Lung (tissue), 12 donors: ENCODE measurements around the gene PDF. TPM values are rescaled to one million over a fixed set of nuclear protein-coding genes. Genes with fewer than 3 reads are reported as not detected.

Source experiments
- ATAC-seq: fragments of 200-7000 bp; cut with Tn5 transposase; one replicate; pipeline ENCODE4 v1.9.1; 2020; ENCODE audit warnings: moderate number of reproducible peaks; ENCODE audit not compliant: insufficient read depth, low FRiP score
- DNase-seq, 3 donors: peaks; one replicate each; pipeline ENCODE4 v3.0.0-alpha.2; 2013 to 2017
- H3K27ac ChIP-seq, 2 donors: one replicate each; pipeline ENCODE4 v1.5.1; 2013; ENCODE audit warnings: mild to moderate bottlenecking in 2 of 2, moderate library complexity in 2 of 2, control low read depth in 1 of 2, inconsistent platforms in 1 of 2, low read depth in 1 of 2, low read length in 1 of 2
- H3K27me3 ChIP-seq, 3 donors: one replicate each; pipeline ENCODE4 v1.5.1; 2013; ENCODE audit warnings: low read length in 2 of 3; ENCODE audit not compliant: control insufficient read depth in 3 of 3, insufficient read depth in 3 of 3
- H3K36me3 ChIP-seq, 4 donors: one replicate each; pipeline ENCODE4 v1.5.1; 2013; ENCODE audit warnings: low read length in 4 of 4, mild to moderate bottlenecking in 1 of 4, moderate library complexity in 1 of 4; ENCODE audit not compliant: control insufficient read depth in 4 of 4, insufficient read depth in 4 of 4
- H3K4me1 ChIP-seq, 5 donors: one replicate each; pipeline ENCODE4 v1.5.1; 2013; ENCODE audit warnings: low read length in 5 of 5, mild to moderate bottlenecking in 2 of 5, moderate library complexity in 1 of 5; ENCODE audit not compliant: control insufficient read depth in 5 of 5, insufficient read depth in 5 of 5
- H3K4me3 ChIP-seq: one replicate; pipeline ENCODE4 v1.5.1; 2013; ENCODE audit warnings: mild to moderate bottlenecking, control low read depth, moderate library complexity
- H3K9ac ChIP-seq, 2 donors: one replicate each; pipeline ENCODE4 v1.5.1; 2013; ENCODE audit warnings: low read length in 2 of 2, control low read depth in 1 of 2; ENCODE audit not compliant: insufficient read depth in 1 of 2
- H3K9me3 ChIP-seq, 4 donors: one replicate each; pipeline ENCODE4 v1.5.1; 2013; ENCODE audit warnings: low read length in 3 of 4, mild to moderate bottlenecking in 1 of 4, moderate library complexity in 1 of 4; ENCODE audit not compliant: control insufficient read depth in 4 of 4, insufficient read depth in 3 of 4
- WGBS, 2 donors: extraction: QIAGEN DNeasy Blood & Tissue Kit; methylation state at CpG; one replicate each; pipeline ENCODE4 v1.1.7; 2013; 5-methylcytosine and 5-hydroxymethylcytosine counted together
- polyA plus RNA-seq, 2 donors: library from polyadenylated mRNA; stranded (reverse); fragments of 200-250 nt; gene quantifications; one replicate each; pipeline ENCODE4 v1.2.1, GENCODE V29; 2013
- total RNA-seq, 2 donors: library from RNA; depleted of rRNA in 1 of 2; stranded (reverse); fragments of >200 nt in 1 of 2; gene quantifications; one replicate each; pipeline ENCODE4 v1.2.1, GENCODE V29; 2014 to 2021
- TF ChIP-seq, protein P1 (sequence below): IDR thresholded peaks from 2 replicates; pipeline ENCODE4 v1.5.1; 2012; ENCODE audit warnings: mild to moderate bottlenecking; ENCODE audit errors: control extremely low read depth, extremely low read depth
- donor health status: control.
- donor health status: control.
- donor health status: Bipolar disorder and iron deficiency.
- donor health status: healthy.
- donor health status: DM: yes; HTN: yes; CAD: no.

The PDF gene
- total and polyA plus RNA-seq, 4 donors, result 6.0 to 16.6 (median 9.1) TPM

- no peak for ATAC-seq
- peaks cover 46 to 49% (median 47%) of the 10 kb centered on the region in 4 donors for H3K36me3 ChIP-seq
- 50 to 74% methylated on average over 7 of the region's 7 CpGs for WGBS, 2 donors
Measured at GRCh38 chr16:69367980-69368379, 37.6 kb upstream of the PDF start.

GRCh38 chr16:69366431-69366830, 36.0 kb upstream of the PDF start:
- TF ChIP-seq, protein P1, sequence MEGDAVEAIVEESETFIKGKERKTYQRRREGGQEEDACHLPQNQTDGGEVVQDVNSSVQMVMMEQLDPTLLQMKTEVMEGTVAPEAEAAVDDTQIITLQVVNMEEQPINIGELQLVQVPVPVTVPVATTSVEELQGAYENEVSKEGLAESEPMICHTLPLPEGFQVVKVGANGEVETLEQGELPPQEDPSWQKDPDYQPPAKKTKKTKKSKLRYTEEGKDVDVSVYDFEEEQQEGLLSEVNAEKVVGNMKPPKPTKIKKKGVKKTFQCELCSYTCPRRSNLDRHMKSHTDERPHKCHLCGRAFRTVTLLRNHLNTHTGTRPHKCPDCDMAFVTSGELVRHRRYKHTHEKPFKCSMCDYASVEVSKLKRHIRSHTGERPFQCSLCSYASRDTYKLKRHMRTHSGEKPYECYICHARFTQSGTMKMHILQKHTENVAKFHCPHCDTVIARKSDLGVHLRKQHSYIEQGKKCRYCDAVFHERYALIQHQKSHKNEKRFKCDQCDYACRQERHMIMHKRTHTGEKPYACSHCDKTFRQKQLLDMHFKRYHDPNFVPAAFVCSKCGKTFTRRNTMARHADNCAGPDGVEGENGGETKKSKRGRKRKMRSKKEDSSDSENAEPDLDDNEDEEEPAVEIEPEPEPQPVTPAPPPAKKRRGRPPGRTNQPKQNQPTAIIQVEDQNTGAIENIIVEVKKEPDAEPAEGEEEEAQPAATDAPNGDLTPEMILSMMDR, result no peak
- Histone ChIP-seq H3K9ac (no peak overlapping the region), H3K36me3 (peaks cover 37 to 47% (median 44%) of the 10 kb centered on the region in 4 donors), H3K9me3 (no peaks in the 10 kb centered on the region), H3K4me3 (no peak overlapping the region), H3K27ac (no peak overlapping the region), H3K4me1 (peaks cover 0 to 3% (median 0%) of the 10 kb centered on the region in 5 donors), H3K27me3 (no peaks in the 10 kb centered on the region)
- ATAC-seq (no peak), DNase-seq (no peak)
- WGBS, 2 donors, result 92 to 97% methylated on average over 7 of the region's 7 CpGs

More at GRCh38 chr16:69367980-69368379, 37.6 kb upstream of the PDF start:
- Histone ChIP-seq H3K27me3 (no peaks in the 10 kb centered on the region), H3K9me3 (no peaks in the 10 kb centered on the region), H3K27ac (no peak overlapping the region), H3K4me1 (no peaks in the 10 kb centered on the region), H3K4me3 (no peak overlapping the region), H3K9ac (no peak overlapping the region)
- TF ChIP-seq, protein P1, result no peak
- DNase-seq, result no peak

DNA sequence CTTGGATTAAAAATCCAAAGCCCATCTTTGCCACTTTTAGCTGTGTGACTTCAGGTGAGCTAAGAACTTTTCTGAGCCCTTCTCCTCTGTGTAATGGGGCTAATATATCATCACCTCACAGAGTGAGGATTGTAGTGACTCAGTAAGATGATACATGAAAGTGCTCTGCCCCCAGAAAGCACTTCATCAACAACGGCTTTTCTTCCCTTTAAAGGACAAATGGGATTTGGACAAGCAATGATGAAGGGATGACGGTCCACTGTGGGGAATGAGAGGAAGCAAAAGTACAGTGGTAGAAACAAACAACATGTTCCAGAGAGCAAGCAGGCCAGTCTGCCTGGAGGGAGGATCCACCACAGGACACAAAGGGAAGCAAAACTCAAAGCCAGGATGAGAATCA, 35.5 kb upstream of the PDF start:
- ATAC-seq (no peak), DNase-seq (no peak)
- Histone ChIP-seq H3K27ac (no peak overlapping the region), H3K9ac (no peak overlapping the region), H3K27me3 (no peaks in the 10 kb centered on the region), H3K4me3 (no peak overlapping the region), H3K4me1 (peaks cover 0 to 3% (median 0%) of the 10 kb centered on the region in 5 donors), H3K36me3 (peaks cover 37 to 47% (median 44%) of the 10 kb centered on the region in 4 donors), H3K9me3 (no peaks in the 10 kb centered on the region)
- TF ChIP-seq, protein P1, result no peak
- WGBS, 2 donors, result 90 to 92% methylated on average over 2 of the region's 2 CpGs

- Histone ChIP-seq H3K4me1 (peaks cover 0 to 3% (median 0%) of the 10 kb centered on the region in 5 donors), H3K9ac (no peak overlapping the region), H3K4me3 (no peak overlapping the region), H3K27ac (no peak overlapping the region), H3K9me3 (no peaks in the 10 kb centered on the region), H3K27me3 (no peaks in the 10 kb centered on the region), H3K36me3 (peaks cover 29 to 39% (median 34%) of the 10 kb centered on the region in 4 donors)
- DNase-seq (no peak), ATAC-seq (no peak)
- 96% methylated on average over 2 of the region's 2 CpGs for WGBS, 2 donors
- TF ChIP-seq, protein P1, result no peak
Measured at GRCh38 chr16:69364088-69364487, 33.7 kb upstream of the PDF start.
